GM12878 (cell line): ENCODE data around the gene ULK4. TPM values are rescaled to one million over a fixed set of nuclear protein-coding genes. Genes with fewer than 3 reads are reported as not detected.

Experiments
- ATAC-seq: fragments of 200-7000 bp; cut with Tn5 transposase; 3 replicates; pipeline ENCODE4 v1.9.1; 2020; ENCODE audit warnings: mild to moderate bottlenecking, moderate library complexity
- BruUV-seq: library from RNA; stranded (reverse); fragments of 400-500 nt; replicated peaks from 2 replicates; lab custom pipeline; 2021; lab: Mats Ljungman, UMichigan
- CTCF ChIA-PET: fragments of 300-600 bp; sonication (Branson Sonifier 250); formaldehyde crosslinking; extraction: SDS; loops from one replicate; lab custom pipeline; 2021; ENCODE audit warnings: inconsistent platforms; lab: Yijun Ruan, JAX
- POLR2A ChIA-PET: fragments of 350-600 bp; formaldehyde crosslinking; extraction: SDS; loops from one replicate; lab custom pipeline; 2021; ENCODE audit warnings: inconsistent platforms; lab: Charles Lee
- RAD21 ChIA-PET: fragments of 300-600 bp; sonication (Branson Sonifier 250); formaldehyde crosslinking; loops from one replicate; lab custom pipeline; 2023; ENCODE audit warnings: antibody characterized with exemption; ENCODE audit not compliant: unreplicated experiment; lab: Charles Lee
- SMC1A ChIA-PET: fragments of 300-600 bp; sonication (Branson Sonifier 250); formaldehyde crosslinking; loops from one replicate; lab custom pipeline; 2023; ENCODE audit not compliant: unreplicated experiment, uncharacterized antibody; lab: Charles Lee
- DNase-seq: peaks from one replicate; pipeline ENCODE4 v3.0.0-alpha.2; 2011; ENCODE audit warnings: low read depth, low spot score
- FAIRE-seq: peaks from 3 replicates; lab custom pipeline; 2011; peaks lifted over from hg19 to GRCh38; lab: Jason Lieb, UNC
- H2AFZ ChIP-seq: 2 replicates; pipeline ENCODE4 v1.6.0; 2011; ENCODE audit warnings: low read depth, low read length, control low read depth; ENCODE audit not compliant: control insufficient read depth
- H3K27ac ChIP-seq: 2 replicates; pipeline ENCODE4 v1.5.1; 2011; ENCODE audit warnings: control low read depth; ENCODE audit not compliant: control insufficient read depth, insufficient read depth
- H3K27me3 ChIP-seq, 2 experiments: replicated peaks in 1 of 2; 2 replicates each; pipeline versions ENCODE4 v1.6.0 to v1.6.1; 2011; ENCODE audit warnings: low read length in 1 of 2; ENCODE audit not compliant: control insufficient read depth in 2 of 2, insufficient read depth in 2 of 2
- H3K36me3 ChIP-seq, 2 experiments: 2 replicates each; pipeline ENCODE4 v1.5.1; 2011; ENCODE audit warnings: low read length in 1 of 2; ENCODE audit not compliant: control insufficient read depth in 2 of 2, insufficient read depth in 2 of 2
- H3K4me1 ChIP-seq: 2 replicates; pipeline ENCODE4 v1.6.1; 2011; ENCODE audit warnings: mild to moderate bottlenecking, low read length, moderate library complexity, mixed read lengths; ENCODE audit not compliant: control insufficient read depth, insufficient read depth
- H3K4me2 ChIP-seq: 2 replicates; pipeline ENCODE4 v1.6.0; 2011; ENCODE audit warnings: control low read depth; ENCODE audit not compliant: control insufficient read depth, insufficient read depth
- H3K4me3 ChIP-seq: fragments of 200-600 bp; sonication (generic); 2 replicates; pipeline ENCODE4 v1.5.1; 2016
- H3K79me2 ChIP-seq: 2 replicates; pipeline ENCODE4 v1.6.0; 2011; ENCODE audit warnings: low read length; ENCODE audit not compliant: control insufficient read depth, insufficient read depth
- H3K9ac ChIP-seq: 2 replicates; pipeline ENCODE4 v1.8.0; 2011; ENCODE audit warnings: low read length, control low read depth, mixed read lengths; ENCODE audit not compliant: control insufficient read depth, insufficient read depth
- H3K9me3 ChIP-seq: replicated peaks from 3 replicates; pipeline ENCODE4 v1.5.1; 2011; ENCODE audit warnings: mild to moderate bottlenecking, low read length; ENCODE audit not compliant: control insufficient read depth, insufficient read depth
- H4K20me1 ChIP-seq: 2 replicates; pipeline ENCODE4 v1.6.0; 2011; ENCODE audit not compliant: control insufficient read depth, insufficient read depth
- BACH1 ChIP-seq: fragments of 450-650 bp; IDR thresholded peaks from 2 replicates; pipeline ENCODE4 v1.6.1; 2017; ENCODE audit warnings: mild to moderate bottlenecking, borderline replicate concordance
- EP300 ChIP-seq, 2 experiments: fragments of 150-350 bp in 1 of 2; IDR thresholded peaks; 2 replicates each; pipeline ENCODE4 v1.6.1; 2011 to 2012; ENCODE audit warnings: low read depth in 2 of 2, low read length in 2 of 2, borderline replicate concordance in 1 of 2, improper control_type of control experiment in 1 of 2, inconsistent platforms in 1 of 2; ENCODE audit not compliant: control insufficient read depth in 1 of 2
- IKZF2 ChIP-seq, 2 experiments: fragments of 450-650 bp; IDR thresholded peaks; 2 replicates each; pipeline ENCODE4 v1.6.1; 2017; ENCODE audit warnings: mild to moderate bottlenecking in 2 of 2, moderate library complexity in 2 of 2
- MAX ChIP-seq: IDR thresholded peaks from 2 replicates; pipeline ENCODE4 v1.6.1; 2012; ENCODE audit warnings: low read depth, low read length, improper control_type of control experiment
- MEF2A ChIP-seq: IDR thresholded peaks from 2 replicates; pipeline ENCODE4 v1.6.1; 2011; ENCODE audit warnings: low read depth, mild to moderate bottlenecking, low read length, moderate library complexity; ENCODE audit not compliant: insufficient read depth
- NFIC ChIP-seq: IDR thresholded peaks from 2 replicates; pipeline ENCODE4 v1.6.1; 2012; ENCODE audit warnings: low read depth, mild to moderate bottlenecking, inconsistent platforms, low read length, moderate library complexity
- SMC3 ChIP-seq: IDR thresholded peaks from 2 replicates; pipeline ENCODE4 v1.6.1; 2011; ENCODE audit warnings: low read length, improper control_type of control experiment, borderline replicate concordance
- SPI1 ChIP-seq: IDR thresholded peaks from 2 replicates; pipeline ENCODE4 v1.6.1; 2011; ENCODE audit warnings: low read depth, mild to moderate bottlenecking, low read length, moderate library complexity, borderline replicate concordance; ENCODE audit not compliant: insufficient read depth
- SUZ12 ChIP-seq: fragments of 200-600 bp; sonication (generic); IDR thresholded peaks from one replicate; pipeline ENCODE4 v1.6.1; 2018; ENCODE audit warnings: antibody characterized with exemption, mild to moderate bottlenecking; ENCODE audit not compliant: unreplicated experiment
- ZNF384 ChIP-seq: IDR thresholded peaks from 2 replicates; pipeline ENCODE4 v1.6.1; 2012; ENCODE audit warnings: low read depth, mild to moderate bottlenecking, low read length, improper control_type of control experiment, borderline replicate concordance
- WGBS: methylation state at CpG from one replicate; pipeline ENCODE4 v1.1.6; 2016; ENCODE audit warnings: low lambda C conversion rate; ENCODE audit not compliant: insufficient replicate concordance, insufficient coverage; ENCODE audit errors: missing lambda C conversion rate; 5-methylcytosine and 5-hydroxymethylcytosine counted together
- in situ Hi-C: fragments of 300-500 bp; cut with MboI; formaldehyde crosslinking; loops from 9 replicates; pipeline ENCODE4 v1.14.3; 2018; ENCODE audit warnings: mixed read lengths
- intact Hi-C: fragments of 100-400 bp; cut with micrococcal nuclease; formaldehyde crosslinking; loops from one replicate; pipeline ENCODE4 v1.14.2; 2022; ENCODE audit not compliant: unreplicated experiment
- polyA plus RNA-seq, 11 experiments: library from polyadenylated mRNA; depleted of rRNA in 4 of 11; unstranded in 6 of 11; stranded (reverse) in 5 of 11; fragments of >200 nt; fragmentation: Nextera tagmentation in 4 of 11; fragmentation: Illumina TruSeq in 1 of 11; extraction: Ambion mirVana in 4 of 11; extraction: Trizol in 1 of 11; gene quantifications; 1 replicate in 1 of 11; 2 replicates in 10 of 11; pipeline versions ENCODE4 v1.2.1 to v1.2.3, GENCODE V29; 2011 to 2016; ENCODE audit warnings: inconsistent platforms in 2 of 11, missing spikeins in 2 of 11, low read depth in 1 of 11
- total RNA-seq, 4 experiments: library from RNA; depleted of rRNA in 3 of 4; stranded (reverse); fragments of >200 nt in 3 of 4; fragmentation: Illumina TruSeq in 1 of 4; extraction: Trizol in 1 of 4; gene quantifications; 2 replicates each; pipeline versions ENCODE4 v1.2.1 to v1.2.3, GENCODE V29; 2013 to 2021

The ULK4 gene
- total and polyA plus RNA-seq, 10 of the 15 experiments (the other 5 are each of a cell fraction or from before 2014, with no cell fraction given), result 3.5 to 7.6 (median 6.3) TPM

- TF ChIP-seq MEF2A, result no peak
These were observed 544.3 kb downstream of the ULK4 start (continued) for GRCh38 chr3:41417574-41417973.

GRCh38 chr3:41411065-41411464, 550.8 kb downstream of the ULK4 start:
- in situ Hi-C loops, result no loop called here
- ChIA-PET CTCF (no interaction called here), RAD21 (no interaction called here), SMC1A (no interaction called here), POLR2A (no interaction called here)
- Histone ChIP-seq H2AFZ (no peak overlapping the region), H3K4me3 (no peak overlapping the region), H3K9me3 (no peaks in the 10 kb centered on the region), H3K4me1 (no peaks in the 10 kb centered on the region), H3K4me2 (no peak overlapping the region), H3K27me3 (no peaks in the 10 kb centered on the region), H3K27ac (no peak overlapping the region), H3K36me3 (no peaks in the 10 kb centered on the region), H3K79me2 (no peaks in the 10 kb centered on the region), H3K9ac (no peak overlapping the region), H4K20me1 (no peaks in the 10 kb centered on the region)
- DNase-seq (no peak), FAIRE-seq (no peak), ATAC-seq (no peak)
- intact Hi-C loops, result no loop called here
- WGBS, result 0% methylated on average over 1 of the region's 1 CpG
- no peak for TF ChIP-seq SPI1
- TF ChIP-seq SMC3, result no peak
- TF ChIP-seq ZNF384, result no peak
- TF ChIP-seq MAX, result no peak
- no peak for TF ChIP-seq BACH1
- TF ChIP-seq NFIC, result no peak
- no peak for TF ChIP-seq EP300 (IDR thresholded peaks at IDR 0.05; ENCODE audit: borderline replicate concordance in 1 of 2, control insufficient read depth in 1 of 2, low read depth in 2 of 2, low read length in 2 of 2)
- no peak for TF ChIP-seq IKZF2 (IDR thresholded peaks at IDR 0.05)
- TF ChIP-seq SUZ12, result no peak
- no TSS peak for BruUV-seq
